H1 (cell line): ENCODE data around the gene DSCAM. TPM values are rescaled to one million over a fixed set of nuclear protein-coding genes. Genes with fewer than 3 reads are reported as not detected.

ENCODE experiments used
- CTCF ChIA-PET: fragments of 300-600 bp; sonication (Branson Sonifier 250); formaldehyde crosslinking; loops from one replicate; lab custom pipeline; 2021; ENCODE audit not compliant: partially characterized antibody; lab: Charles Lee
- POLR2A ChIA-PET: fragments of 300-600 bp; sonication (Branson Sonifier 250); formaldehyde crosslinking; loops from one replicate; lab custom pipeline; 2021; ENCODE audit warnings: inconsistent platforms; ENCODE audit not compliant: partially characterized antibody; lab: Charles Lee
- DNase-seq, 2 experiments: peaks; one replicate each; pipeline versions ENCODE4 v3.0.0 to v3.0.0-alpha.2; 2010 to 2022; ENCODE audit warnings: low spot score in 2 of 2, low read depth in 1 of 2, mixed read lengths in 1 of 2
- FAIRE-seq: peaks from 2 replicates; lab custom pipeline; 2011; peaks lifted over from hg19 to GRCh38; lab: Jason Lieb, UNC
- H2AFZ ChIP-seq: 2 replicates; pipeline ENCODE4 v1.8.1; 2012; ENCODE audit warnings: low read length, inconsistent platforms
- H2AK5ac ChIP-seq: 2 replicates; pipeline ENCODE4 v1.6.1; 2013; ENCODE audit warnings: low read depth, low read length
- H2BK120ac ChIP-seq: replicated peaks from 2 replicates; pipeline ENCODE3; 2013; ENCODE audit warnings: low read depth, low read length, inconsistent platforms
- H2BK12ac ChIP-seq: 2 replicates; pipeline ENCODE4 v1.6.1; 2013; ENCODE audit warnings: low read depth, low read length
- H2BK15ac ChIP-seq: 2 replicates; pipeline ENCODE4 v1.6.1; 2013; ENCODE audit warnings: low read length
- H2BK20ac ChIP-seq: 2 replicates; pipeline ENCODE4 v1.6.1; 2013; ENCODE audit warnings: low read length
- H2BK5ac ChIP-seq: 2 replicates; pipeline ENCODE4 v1.6.1; 2013; ENCODE audit warnings: low read depth, low read length
- H3K14ac ChIP-seq: 2 replicates; pipeline ENCODE4 v1.6.1; 2013; ENCODE audit warnings: inconsistent platforms; ENCODE audit not compliant: insufficient read length
- H3K18ac ChIP-seq: 2 replicates; pipeline ENCODE4 v1.6.1; 2013; ENCODE audit warnings: low read length; ENCODE audit errors: extremely low read depth
- H3K23ac ChIP-seq: 2 replicates; pipeline ENCODE4 v1.6.1; 2013; ENCODE audit warnings: inconsistent platforms; ENCODE audit not compliant: insufficient read length
- H3K23me2 ChIP-seq: 2 replicates; pipeline ENCODE4 v1.6.1; 2013; ENCODE audit warnings: low read depth, low read length
- H3K27ac ChIP-seq: 2 replicates; pipeline ENCODE4 v1.6.1; 2011; ENCODE audit warnings: low read depth, low read length, inconsistent platforms
- H3K27me3 ChIP-seq, 4 experiments: replicated peaks in 1 of 4; 1 replicate in 1 of 4; 2 replicates in 3 of 4; pipeline versions ENCODE4 v1.6.1 to v1.8.1; 2011 to 2013; ENCODE audit warnings: low read length in 3 of 4, mild to moderate bottlenecking in 3 of 4, inconsistent platforms in 2 of 4, mixed read lengths in 2 of 4, moderate library complexity in 1 of 4; ENCODE audit not compliant: control insufficient read depth in 3 of 4, insufficient read depth in 3 of 4; ENCODE audit errors: extremely low read depth in 1 of 4
- H3K36me3 ChIP-seq, 4 experiments: 2 replicates each; pipeline versions ENCODE4 v1.6.1 to v1.8.1; 2011 to 2013; ENCODE audit warnings: mild to moderate bottlenecking in 4 of 4, low read length in 3 of 4, moderate library complexity in 2 of 4, control low read depth in 1 of 4, inconsistent platforms in 1 of 4; ENCODE audit not compliant: insufficient read depth in 4 of 4, control insufficient read depth in 2 of 4
- H3K4ac ChIP-seq: replicated peaks from 2 replicates; pipeline ENCODE3; 2013; ENCODE audit warnings: low read length, low read depth, mixed read lengths, inconsistent platforms; ENCODE audit not compliant: insufficient read length
- H3K4me1 ChIP-seq, 4 experiments: replicated peaks in 1 of 4; 1 replicate in 1 of 4; 2 replicates in 3 of 4; pipeline versions ENCODE4 v1.6.1 to v1.8.1; 2011 to 2013; ENCODE audit warnings: low read length in 3 of 4, inconsistent platforms in 2 of 4, mixed read lengths in 1 of 4; ENCODE audit not compliant: insufficient read depth in 4 of 4, control insufficient read depth in 3 of 4
- H3K4me2 ChIP-seq, 2 experiments: 2 replicates each; pipeline versions ENCODE4 v1.6.1 to v1.8.1; 2011 to 2013; ENCODE audit warnings: low read depth in 2 of 2, low read length in 2 of 2, control low read depth in 1 of 2, inconsistent platforms in 1 of 2, mild to moderate bottlenecking in 1 of 2; ENCODE audit not compliant: insufficient read depth in 1 of 2
- H3K4me3 ChIP-seq, 4 experiments: fragments of 200-600, 300-600 bp in 1 of 4; sonication (generic), shearing (Covaris generic), sonication (Bioruptor Twin) in 1 of 4; 2 replicates each; pipeline versions ENCODE4 v1.5.1 to v1.8.1; 2011 to 2016; ENCODE audit warnings: low read length in 4 of 4, low read depth in 3 of 4, control low read depth in 2 of 4, inconsistent platforms in 2 of 4, mild to moderate bottlenecking in 2 of 4, mixed read lengths in 1 of 4, moderate library complexity in 1 of 4; ENCODE audit not compliant: insufficient read depth in 2 of 4; ENCODE audit errors: extremely low read depth in 1 of 4
- H3K56ac ChIP-seq: replicated peaks from 2 replicates; pipeline ENCODE3; 2013; ENCODE audit warnings: low read depth, mild to moderate bottlenecking, mixed read lengths, low read length, inconsistent platforms; ENCODE audit not compliant: insufficient read length
- H3K79me1 ChIP-seq: 2 replicates; pipeline ENCODE4 v1.6.1; 2013; ENCODE audit warnings: low read depth, low read length, control low read depth
- H3K79me2 ChIP-seq, 2 experiments: 2 replicates each; pipeline versions ENCODE4 v1.6.1 to v1.8.1; 2012 to 2013; ENCODE audit warnings: low read length in 2 of 2, mild to moderate bottlenecking in 2 of 2, inconsistent platforms in 1 of 2; ENCODE audit not compliant: insufficient read depth in 2 of 2, control insufficient read depth in 1 of 2
- H3K9ac ChIP-seq, 4 experiments: replicated peaks in 1 of 4; 1 replicate in 1 of 4; 2 replicates in 3 of 4; pipeline versions ENCODE4 v1.6.1 to v1.8.1; 2011 to 2013; ENCODE audit warnings: low read depth in 3 of 4, low read length in 3 of 4, control low read depth in 2 of 4, mild to moderate bottlenecking in 2 of 4, moderate library complexity in 2 of 4, inconsistent platforms in 1 of 4; ENCODE audit errors: extremely low read depth in 1 of 4
- H3K9me3 ChIP-seq, 2 experiments: 2 replicates each; pipeline versions ENCODE4 v1.6.1 to v1.8.1; 2012 to 2013; ENCODE audit warnings: mild to moderate bottlenecking in 2 of 2, moderate library complexity in 2 of 2, control low read depth in 1 of 2, inconsistent platforms in 1 of 2, low read depth in 1 of 2, low read length in 1 of 2, mixed read lengths in 1 of 2; ENCODE audit not compliant: insufficient read depth in 2 of 2
- H4K20me1 ChIP-seq, 2 experiments: replicated peaks in 1 of 2; 2 replicates each; pipeline versions ENCODE3 to v1.8.1; 2011 to 2013; ENCODE audit warnings: inconsistent platforms in 2 of 2, low read length in 2 of 2, mild to moderate bottlenecking in 1 of 2; ENCODE audit not compliant: insufficient read depth in 2 of 2, control insufficient read depth in 1 of 2
- H4K5ac ChIP-seq: 2 replicates; pipeline ENCODE4 v1.6.1; 2013; ENCODE audit warnings: low read length, low read depth, mixed read lengths, inconsistent platforms; ENCODE audit not compliant: insufficient read length
- H4K8ac ChIP-seq: 2 replicates; pipeline ENCODE4 v1.8.0; 2013; ENCODE audit warnings: mild to moderate bottlenecking, moderate library complexity, low read length, inconsistent platforms; ENCODE audit not compliant: insufficient read depth; ENCODE audit errors: extremely low read depth
- H4K91ac ChIP-seq: replicated peaks from 2 replicates; pipeline ENCODE3; 2013; ENCODE audit warnings: low read length, mixed read lengths, inconsistent platforms; ENCODE audit not compliant: insufficient read length
- BRCA1 ChIP-seq: IDR thresholded peaks from 2 replicates; pipeline ENCODE4 v1.6.1; 2012; ENCODE audit warnings: low read depth, low read length, improper control_type of control experiment
- CEBPB ChIP-seq: IDR thresholded peaks from 2 replicates; pipeline ENCODE4 v1.6.1; 2012; ENCODE audit warnings: low read depth, low read length
- CHD2 ChIP-seq: IDR thresholded peaks from 2 replicates; pipeline ENCODE4 v1.6.1; 2012; ENCODE audit warnings: low read length, improper control_type of control experiment
- JUN ChIP-seq: IDR thresholded peaks from 2 replicates; pipeline ENCODE4 v1.6.1; 2011; ENCODE audit warnings: low read depth, mild to moderate bottlenecking, improper control_type of control experiment, low read length
- MAFK ChIP-seq: IDR thresholded peaks from 2 replicates; pipeline ENCODE4 v1.6.1; 2012; ENCODE audit warnings: low read depth, mild to moderate bottlenecking, improper control_type of control experiment, low read length
- PHF8 ChIP-seq: fragments of 200-600 bp; sonication (generic); conservative IDR thresholded peaks from 2 replicates; pipeline ENCODE4 v1.7.1; 2012; ENCODE audit warnings: low read depth, mild to moderate bottlenecking, inconsistent platforms, low read length, moderate library complexity
- RAD21 ChIP-seq, 2 experiments: IDR thresholded peaks in 1 of 2; conservative IDR thresholded peaks in 1 of 2; 2 replicates each; pipeline ENCODE4 v1.6.1; 2011; ENCODE audit warnings: low read depth in 2 of 2, low read length in 2 of 2, improper control_type of control experiment in 1 of 2, inconsistent platforms in 1 of 2, mild to moderate bottlenecking in 1 of 2, moderate library complexity in 1 of 2
- RFX5 ChIP-seq: IDR thresholded peaks from 2 replicates; pipeline ENCODE4 v1.6.1; 2011; ENCODE audit warnings: low read depth, low read length, improper control_type of control experiment, borderline replicate concordance
- RXRA ChIP-seq: IDR thresholded peaks from 2 replicates; pipeline ENCODE4 v1.6.1; 2011; ENCODE audit warnings: low read depth, mild to moderate bottlenecking, low read length, moderate library complexity; ENCODE audit not compliant: insufficient read depth
- SIN3A ChIP-seq, 2 experiments: IDR thresholded peaks in 1 of 2; conservative IDR thresholded peaks in 1 of 2; 2 replicates each; pipeline ENCODE4 v1.6.1; 2011 to 2012; ENCODE audit warnings: low read length in 2 of 2, improper control_type of control experiment in 1 of 2, low read depth in 1 of 2, mild to moderate bottlenecking in 1 of 2
- SP1 ChIP-seq: IDR thresholded peaks from 2 replicates; pipeline ENCODE4 v1.6.1; 2011; ENCODE audit warnings: low read depth, low read length
- TEAD4 ChIP-seq: IDR thresholded peaks from 2 replicates; pipeline ENCODE4 v1.6.1; 2012; ENCODE audit warnings: low read depth, low read length, inconsistent platforms, mixed read lengths
- WGBS, 2 experiments: shearing (Covaris generic) in 1 of 2; methylation state at CpG; one replicate each; pipeline versions ENCODE4 v1.1.6 to v1.1.7; 2013 to 2015; ENCODE audit warnings: low lambda C conversion rate in 2 of 2, mixed read lengths in 2 of 2, inconsistent platforms in 1 of 2, low coverage in 1 of 2, missing lambda C conversion rate in 1 of 2; ENCODE audit not compliant: insufficient replicate concordance in 2 of 2, insufficient coverage in 1 of 2, insufficient read length in 1 of 2; ENCODE audit errors: extremely low coverage in 1 of 2, missing lambda C conversion rate in 1 of 2; 5-methylcytosine and 5-hydroxymethylcytosine counted together
- polyA plus RNA-seq, 7 experiments: library from polyadenylated mRNA; depleted of rRNA in 3 of 7; stranded (reverse) in 5 of 7; unstranded in 2 of 7; fragments of >200 nt in 5 of 7; fragments of 200-250 nt in 2 of 7; gene quantifications; 1 replicate in 5 of 7; 2 replicates in 1 of 7; 4 replicates in 1 of 7; pipeline versions ENCODE4 v1.2.1 to v1.2.3, GENCODE V29; 2011 to 2013; ENCODE audit warnings: missing spikeins in 2 of 7, mixed read lengths in 2 of 7
- total RNA-seq: library from RNA; stranded (reverse); fragmentation: NEBNext Ultra II Directional; extraction: Animal tissue kit (Norgen Biotek cat#: 25700); gene quantifications from 2 replicates; pipeline ENCODE4 v1.2.1, GENCODE V29; 2021
- TF ChIP-seq, protein P1 (sequence below): IDR thresholded peaks from 2 replicates; pipeline ENCODE4 v1.6.1; 2012; ENCODE audit warnings: inconsistent platforms

DSCAM gene
- total and polyA plus RNA-seq, 2 of the 8 experiments (the other 6 are each of a cell fraction or from before 2014, with no cell fraction given), result 0.02 to 0.15 TPM

DNA sequence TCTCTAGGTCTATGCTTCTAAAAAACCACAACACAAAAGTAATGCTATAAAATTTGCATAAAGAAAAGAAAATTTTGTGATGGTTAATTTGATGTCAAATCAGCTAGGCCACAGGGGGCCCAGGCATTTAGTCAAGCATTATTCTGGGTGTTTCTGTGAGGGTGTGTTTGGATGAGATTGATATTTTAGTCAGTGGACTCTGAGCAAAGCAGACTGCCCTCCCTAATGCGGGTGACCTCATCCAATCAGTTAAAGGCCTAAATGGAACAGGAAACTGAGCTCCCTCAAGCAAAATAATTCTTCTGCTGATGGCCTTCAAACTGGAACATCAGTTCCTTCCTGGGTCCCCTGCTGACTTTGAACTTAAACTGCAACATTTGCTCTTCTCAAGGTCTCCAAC is 358.0 kb downstream of the DSCAM start:
- CTCF ChIA-PET, result no interaction called here
- Histone ChIP-seq H2AK5ac (no peak overlapping the region), H3K27ac (no peak overlapping the region), H3K14ac (no peak overlapping the region), H4K20me1 (no peaks in the 10 kb centered on the region), H3K79me2 (no peaks in the 10 kb centered on the region), H3K36me3 (no peaks in the 10 kb centered on the region), H3K56ac (no peak overlapping the region), H2AFZ (no peak overlapping the region), H2BK15ac (no peak overlapping the region), H4K91ac (no peak overlapping the region), H3K18ac (no peak overlapping the region), H3K27me3 (no peaks in the 10 kb centered on the region), H2BK12ac (no peak overlapping the region), H3K79me1 (no peaks in the 10 kb centered on the region), H4K8ac (no peak overlapping the region), H2BK20ac (no peak overlapping the region), H3K9ac (no peak overlapping the region), H2BK5ac (no peak overlapping the region), H3K4me2 (no peak overlapping the region), H3K4me3 (no peak overlapping the region), H3K23me2 (no peaks in the 10 kb centered on the region; the same call in 1 of the 2 replicates), H3K4ac (no peak overlapping the region), H3K4me1 (no peaks in the 10 kb centered on the region), H2BK120ac (no peak overlapping the region), H3K9me3 (peaks cover 0 to 2% of the 10 kb centered on the region in 2 experiments; a peak in 2 of 4 replicates), H4K5ac (no peak overlapping the region), H3K23ac (no peak overlapping the region)
- WGBS, 2 experiments, result 95% methylated on average over 1 of the region's 1 CpG; no CpG with 5 or more reads in 1 of the 2 experiments
- POLR2A ChIA-PET, result no interaction called here
- no peak for DNase-seq
- no peak for FAIRE-seq
- no peak for TF ChIP-seq MAFK
- no peak for TF ChIP-seq RFX5
- TF ChIP-seq TEAD4, result no peak
- TF ChIP-seq RAD21 (IDR thresholded peaks at IDR 0.05 in 1 of 2, conservative IDR thresholded peaks at IDR 0.05 in 1 of 2; ENCODE audit: low read depth in 2 of 2, low read length in 2 of 2), result no peak
- TF ChIP-seq BRCA1, result no peak
- no peak for TF ChIP-seq PHF8
- no peak for TF ChIP-seq SIN3A (conservative IDR thresholded peaks at IDR 0.05 in 1 of 2, IDR thresholded peaks at IDR 0.05 in 1 of 2; ENCODE audit: low read depth in 1 of 2, low read length in 2 of 2)
- no peak for TF ChIP-seq JUN
- TF ChIP-seq RXRA, result no peak
- no peak for TF ChIP-seq CHD2
- TF ChIP-seq SP1, result no peak
- TF ChIP-seq, protein P1, sequence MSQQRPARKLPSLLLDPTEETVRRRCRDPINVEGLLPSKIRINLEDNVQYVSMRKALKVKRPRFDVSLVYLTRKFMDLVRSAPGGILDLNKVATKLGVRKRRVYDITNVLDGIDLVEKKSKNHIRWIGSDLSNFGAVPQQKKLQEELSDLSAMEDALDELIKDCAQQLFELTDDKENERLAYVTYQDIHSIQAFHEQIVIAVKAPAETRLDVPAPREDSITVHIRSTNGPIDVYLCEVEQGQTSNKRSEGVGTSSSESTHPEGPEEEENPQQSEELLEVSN, result no peak
- TF ChIP-seq CEBPB, result no peak
